Fibroblast of skin of scalp (primary cell): ENCODE results near the gene DPH1.

ENCODE experiments used
- DNase-seq: peaks from one replicate; pipeline ENCODE4 v3.0.0-alpha.2; 2013

DPH1 gene

GRCh38 chr17:2082003-2082781, 52.2 kb downstream of the DPH1 start:
- no peak for DNase-seq

GRCh38 chr17:2083613-2084035, 53.7 kb downstream of the DPH1 start:
- DNase-seq = no peak

GRCh38 chr17:2084036-2084765, 54.2 kb downstream of the DPH1 start:
- DNase-seq = no peak

GRCh38 chr17:2084766-2085647, 55.1 kb downstream of the DPH1 start:
- DNase-seq = peak; percentile 92

GRCh38 chr17:2085648-2085949, 55.6 kb downstream of the DPH1 start:
- DNase-seq = peak; percentile 79

- DNase-seq = no peak
Measured at GRCh38 chr17:2086306-2086705, 56.4 kb downstream of the DPH1 start.

GRCh38 chr17:2087597-2088211, 57.8 kb downstream of the DPH1 start:
- DNase-seq = no peak

GRCh38 chr17:2089021-2089422, 59.1 kb downstream of the DPH1 start:
- DNase-seq = peak; percentile 85

- DNase-seq = no peak
Measured at GRCh38 chr17:2090210-2090641, 60.3 kb downstream of the DPH1 start.

GRCh38 chr17:2090804-2091534, 61.0 kb downstream of the DPH1 start:
- peak; percentile 97 for DNase-seq

GRCh38 chr17:2092253-2092652, 62.3 kb downstream of the DPH1 start:
- no peak for DNase-seq

GRCh38 chr17:2093349-2093748, 63.4 kb downstream of the DPH1 start:
- DNase-seq = no peak
